ENCODE results near the gene TAS1R2.

TAS1R2 gene

DNA sequence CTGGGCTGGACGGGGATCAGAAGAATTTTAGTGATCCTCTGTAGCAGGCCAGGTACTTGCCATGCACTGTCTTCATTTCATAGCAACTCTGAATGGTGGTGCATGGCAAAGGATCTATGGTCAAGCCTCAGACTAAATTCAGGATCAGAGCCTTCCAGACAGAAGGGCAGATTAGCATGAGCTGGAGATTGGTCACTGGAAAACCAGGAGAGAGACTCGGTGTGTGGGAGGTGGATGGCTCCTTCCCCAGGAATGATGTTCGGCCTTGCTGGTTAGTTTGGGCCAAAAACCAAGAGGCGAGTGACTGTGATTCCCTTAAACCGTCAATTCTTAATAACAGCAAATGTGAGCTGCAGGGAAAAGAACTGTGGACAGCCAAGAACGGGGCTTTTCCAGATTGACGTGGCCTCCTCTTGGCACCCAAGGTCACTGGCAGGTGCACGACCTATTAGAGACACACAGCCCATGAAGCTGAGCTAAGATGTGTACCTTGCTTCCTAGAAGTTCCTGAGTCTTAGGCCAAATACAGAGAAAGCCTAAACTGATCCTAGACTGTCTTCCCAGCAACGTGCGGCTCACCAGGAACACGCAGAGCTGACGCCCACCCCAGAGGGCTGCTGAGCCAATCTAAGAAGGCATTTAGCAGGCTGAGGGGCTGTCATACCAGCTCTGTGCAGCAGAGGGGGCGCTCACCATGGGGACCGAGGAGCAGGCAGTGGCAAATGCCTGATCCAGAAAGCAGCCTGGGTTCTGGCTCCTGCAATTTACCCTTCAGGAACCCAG, 24.4 kb upstream of the TAS1R2 start:
- DNase-seq (ENCODE audit: low read depth), result peak; percentile 81
- TF ChIP-seq, protein P1, sequence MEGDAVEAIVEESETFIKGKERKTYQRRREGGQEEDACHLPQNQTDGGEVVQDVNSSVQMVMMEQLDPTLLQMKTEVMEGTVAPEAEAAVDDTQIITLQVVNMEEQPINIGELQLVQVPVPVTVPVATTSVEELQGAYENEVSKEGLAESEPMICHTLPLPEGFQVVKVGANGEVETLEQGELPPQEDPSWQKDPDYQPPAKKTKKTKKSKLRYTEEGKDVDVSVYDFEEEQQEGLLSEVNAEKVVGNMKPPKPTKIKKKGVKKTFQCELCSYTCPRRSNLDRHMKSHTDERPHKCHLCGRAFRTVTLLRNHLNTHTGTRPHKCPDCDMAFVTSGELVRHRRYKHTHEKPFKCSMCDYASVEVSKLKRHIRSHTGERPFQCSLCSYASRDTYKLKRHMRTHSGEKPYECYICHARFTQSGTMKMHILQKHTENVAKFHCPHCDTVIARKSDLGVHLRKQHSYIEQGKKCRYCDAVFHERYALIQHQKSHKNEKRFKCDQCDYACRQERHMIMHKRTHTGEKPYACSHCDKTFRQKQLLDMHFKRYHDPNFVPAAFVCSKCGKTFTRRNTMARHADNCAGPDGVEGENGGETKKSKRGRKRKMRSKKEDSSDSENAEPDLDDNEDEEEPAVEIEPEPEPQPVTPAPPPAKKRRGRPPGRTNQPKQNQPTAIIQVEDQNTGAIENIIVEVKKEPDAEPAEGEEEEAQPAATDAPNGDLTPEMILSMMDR (conservative IDR thresholded peaks at IDR 0.05; ENCODE audit: low read depth, low read length), result peak; percentile 94
- H3K4me3 ChIP-seq (ENCODE audit: low read depth, low read length), result no peak overlapping the region

DNA sequence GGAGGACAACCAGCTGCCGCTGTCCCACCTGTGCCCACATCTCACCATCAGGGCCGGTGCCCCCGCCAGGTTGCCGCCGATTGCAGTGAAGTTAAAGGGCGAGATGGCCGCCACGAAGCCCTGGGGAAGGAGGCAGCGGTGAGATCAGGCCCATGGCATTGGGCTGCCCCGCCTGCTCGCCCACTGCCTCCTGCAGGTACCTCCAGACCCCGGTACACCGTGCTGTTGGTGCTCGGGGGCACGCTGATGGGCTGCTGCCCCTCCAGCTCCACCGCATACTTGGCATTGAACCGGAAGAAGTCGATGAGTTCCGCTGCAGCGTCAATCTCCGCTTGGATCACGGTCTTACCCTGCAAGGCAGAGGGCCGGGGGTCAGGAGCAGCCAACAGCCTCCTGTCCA, 23.6 kb upstream of the TAS1R2 start:
- TF ChIP-seq, protein P1 (conservative IDR thresholded peaks at IDR 0.05; ENCODE audit: low read depth, low read length), result no peak
- H3K4me3 ChIP-seq (ENCODE audit: low read depth, low read length), result no peak overlapping the region

DNA sequence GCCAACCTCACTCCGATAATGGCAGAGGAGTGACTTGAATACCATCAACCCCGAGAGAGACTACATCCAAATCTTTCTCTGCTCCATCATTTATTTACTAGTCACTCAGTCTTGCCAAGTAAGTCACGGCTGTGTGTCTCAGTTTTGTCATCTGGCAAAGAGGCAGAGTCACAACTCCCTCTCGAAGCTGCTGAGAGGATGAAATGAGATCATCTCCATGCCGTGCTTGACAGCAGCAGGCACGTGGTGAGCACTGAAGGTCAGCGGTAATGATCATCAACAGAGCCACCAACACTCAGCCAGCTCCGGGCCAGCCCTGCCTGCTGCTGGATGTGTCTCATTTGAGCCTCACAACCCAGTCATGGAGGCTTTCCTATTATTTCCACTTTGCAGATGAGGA, 23.0 kb upstream of the TAS1R2 start:
- no peak for DNase-seq (ENCODE audit: low read depth)
- H3K4me3 ChIP-seq (ENCODE audit: low read depth, low read length), result no peak overlapping the region
- TF ChIP-seq, protein P1 (conservative IDR thresholded peaks at IDR 0.05; ENCODE audit: low read depth, low read length), result no peak

More for the DNA sequence above, 23.6 kb upstream of the TAS1R2 start:
- DNase-seq (ENCODE audit: low read depth), result no peak

DNA sequence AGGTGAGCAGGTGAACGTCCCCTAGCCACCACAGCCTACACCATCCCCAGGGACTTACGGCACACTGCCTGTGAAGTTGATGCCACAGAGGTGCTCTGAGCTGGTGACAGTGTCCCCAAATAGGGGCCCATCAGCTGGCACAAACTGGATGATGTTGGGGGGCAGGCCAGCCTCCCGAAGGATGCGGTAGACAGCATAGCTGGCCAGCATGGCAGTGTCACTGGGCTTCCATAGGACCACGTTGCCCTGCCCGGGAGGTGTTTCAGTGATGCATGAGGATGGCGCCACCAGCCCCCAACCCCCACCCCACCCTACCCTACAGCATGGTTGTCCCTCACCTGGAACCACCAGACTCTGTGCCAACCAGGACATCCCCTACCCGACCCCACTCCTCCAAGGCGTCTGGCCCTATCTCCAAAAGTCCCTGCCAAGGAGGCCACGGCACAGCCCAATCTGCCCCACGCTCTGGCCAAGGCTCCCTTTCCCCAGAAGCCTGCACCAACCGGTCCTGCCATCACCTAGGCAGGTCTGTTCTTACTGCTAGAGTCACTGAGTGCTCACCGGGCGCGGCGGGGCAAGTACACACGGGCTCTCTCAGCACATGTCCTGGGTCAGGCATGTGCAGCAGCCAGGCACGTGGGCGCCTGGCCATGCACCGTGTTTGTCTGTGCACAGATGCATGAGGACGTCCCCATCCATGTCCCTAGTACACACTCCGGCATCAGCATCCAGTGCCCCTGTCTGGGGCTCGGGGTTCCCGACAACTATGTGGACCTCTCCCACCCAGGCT, 22.4 kb upstream of the TAS1R2 start:
- H3K4me3 ChIP-seq (ENCODE audit: low read depth, low read length), result no peak overlapping the region
- DNase-seq (ENCODE audit: low read depth), result no peak
- TF ChIP-seq, protein P1 (conservative IDR thresholded peaks at IDR 0.05; ENCODE audit: low read depth, low read length), result no peak

DNA sequence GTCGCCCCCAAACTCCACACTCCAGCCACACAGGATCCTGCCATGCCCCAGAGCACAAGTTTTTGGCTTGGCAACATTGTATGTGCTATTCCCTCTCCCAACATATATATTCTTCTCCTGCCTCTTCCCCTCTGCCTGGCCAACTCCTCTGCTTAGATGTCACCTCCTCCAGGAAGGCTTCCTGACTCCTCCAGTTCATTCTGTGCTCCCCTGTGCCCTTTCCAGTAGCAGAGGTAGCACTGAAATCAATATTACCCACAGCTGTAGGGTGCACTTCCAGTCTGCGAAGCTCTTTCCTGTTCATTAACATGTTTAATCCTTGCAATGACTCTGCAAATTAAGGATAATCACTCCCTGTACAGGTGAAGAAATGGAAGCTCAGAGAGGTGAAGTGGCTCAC, 21.7 kb upstream of the TAS1R2 start:
- no peak overlapping the region for H3K4me3 ChIP-seq (ENCODE audit: low read depth, low read length)
- no peak for DNase-seq (ENCODE audit: low read depth)
- TF ChIP-seq, protein P1 (conservative IDR thresholded peaks at IDR 0.05; ENCODE audit: low read depth, low read length), result no peak

DNA sequence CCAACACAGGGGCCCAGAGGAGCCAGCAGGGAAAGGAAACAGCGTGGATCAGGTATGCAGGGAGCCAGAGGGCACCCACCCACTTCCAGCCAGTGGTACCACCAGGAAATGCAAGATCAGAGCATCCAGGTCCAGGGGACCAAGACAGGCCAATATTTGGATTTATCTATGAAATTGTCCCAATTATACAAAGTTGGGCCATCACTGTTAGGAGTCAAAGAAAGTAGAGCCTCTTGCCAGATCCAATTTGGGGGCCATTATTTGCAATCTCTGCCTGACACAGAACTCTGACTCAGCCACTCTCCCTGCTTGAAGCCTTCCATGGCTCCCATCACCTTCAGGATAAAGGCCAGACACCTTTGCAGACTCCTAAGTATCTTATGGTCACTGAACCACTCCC, 21.1 kb upstream of the TAS1R2 start:
- H3K4me3 ChIP-seq (ENCODE audit: low read depth, low read length), result no peak overlapping the region
- TF ChIP-seq, protein P1 (conservative IDR thresholded peaks at IDR 0.05; ENCODE audit: low read depth, low read length), result no peak
- no peak for DNase-seq (ENCODE audit: low read depth)

Data from choroid plexus epithelial cell (primary cell).